RPMI8226 (cell line): ENCODE data around the gene MKRN2.
"Not testable (repeated sequence)": the region's sequence is repeated elsewhere in the genome, so short reads cannot be mapped to it uniquely, and the experiment has no call there.

Experiments
- DNase-seq: peaks from one replicate; pipeline ENCODE4 v3.0.0-alpha.2; 2015

The MKRN2 gene

GRCh38 chr3:12590096-12590495 lies 33.2 kb downstream of the MKRN2 start:
- DNase-seq, result no peak

- DNase-seq, result no peak
Measured at GRCh38 chr3:12591456-12591855, 34.6 kb downstream of the MKRN2 start.

- DNase-seq, result no peak
Measured at GRCh38 chr3:12591997-12592715, 35.3 kb downstream of the MKRN2 start.

GRCh38 chr3:12593473-12593872 lies 36.6 kb downstream of the MKRN2 start:
- no peak for DNase-seq

GRCh38 chr3:12598890-12599289 lies 42.0 kb downstream of the MKRN2 start:
- no peak for DNase-seq

GRCh38 chr3:12601072-12601471 lies 44.2 kb downstream of the MKRN2 start:
- no peak for DNase-seq

- no peak for DNase-seq
Measured at GRCh38 chr3:12603969-12604368, 47.1 kb downstream of the MKRN2 start.

- no peak for DNase-seq
Measured at GRCh38 chr3:12608376-12608775, 51.5 kb downstream of the MKRN2 start.

GRCh38 chr3:12611117-12611516 lies 54.2 kb downstream of the MKRN2 start:
- DNase-seq, result no peak

GRCh38 chr3:12612514-12613226 lies 55.8 kb downstream of the MKRN2 start:
- no peak for DNase-seq

- no peak for DNase-seq
Measured at GRCh38 chr3:12613250-12613649, 56.4 kb downstream of the MKRN2 start.

- DNase-seq, result no peak
Measured at GRCh38 chr3:12615266-12615665, 58.4 kb downstream of the MKRN2 start.

GRCh38 chr3:12618426-12618825 lies 61.5 kb downstream of the MKRN2 start:
- no peak for DNase-seq

GRCh38 chr3:12620305-12620704 lies 63.4 kb downstream of the MKRN2 start:
- no peak for DNase-seq

- DNase-seq, result no peak
Measured at GRCh38 chr3:12620729-12621128, 63.8 kb downstream of the MKRN2 start.

GRCh38 chr3:12622335-12622734 lies 65.4 kb downstream of the MKRN2 start:
- no peak for DNase-seq

GRCh38 chr3:12624056-12624455 lies 67.2 kb downstream of the MKRN2 start:
- DNase-seq, result no peak

- not testable (repeated sequence) for DNase-seq
Measured at GRCh38 chr3:12624964-12625363, 68.1 kb downstream of the MKRN2 start.

- no peak for DNase-seq
Measured at GRCh38 chr3:12627370-12627769, 70.5 kb downstream of the MKRN2 start.

GRCh38 chr3:12628813-12629212 lies 71.9 kb downstream of the MKRN2 start:
- no peak for DNase-seq

- no peak for DNase-seq
Measured at GRCh38 chr3:12629560-12629959, 72.7 kb downstream of the MKRN2 start.

- no peak for DNase-seq
Measured at GRCh38 chr3:12630292-12630691, 73.4 kb downstream of the MKRN2 start.

GRCh38 chr3:12630843-12631242 lies 74.0 kb downstream of the MKRN2 start:
- not testable (repeated sequence) for DNase-seq

- no peak for DNase-seq
Measured at GRCh38 chr3:12632523-12632922, 75.6 kb downstream of the MKRN2 start.

GRCh38 chr3:12633108-12633507 lies 76.2 kb downstream of the MKRN2 start:
- no peak for DNase-seq
